GM19372 (cell line): ENCODE data around the gene CATSPERZ.
A peak's percentile ranks its signal among the peaks of the same experiment; 100 is the strongest.

Experiments used
- ATAC-seq: cut with Tn5 transposase; IDR thresholded peaks from one replicate; pipeline ENCODE4 v1.9.1; 2021; ENCODE audit warnings: mild to moderate bottlenecking, low read depth, moderate library complexity; ENCODE audit not compliant: unreplicated experiment

Gene CATSPERZ

GRCh38 chr11:64263021-64263946 lies 36.9 kb upstream of the CATSPERZ start:
- no peak for ATAC-seq

- ATAC-seq: no peak
These were observed 36.2 kb upstream of the CATSPERZ start for GRCh38 chr11:64263947-64264317.

GRCh38 chr11:64264371-64264852 lies 35.7 kb upstream of the CATSPERZ start:
- ATAC-seq: no peak

GRCh38 chr11:64265176-64266160 lies 34.7 kb upstream of the CATSPERZ start:
- ATAC-seq: no peak

GRCh38 chr11:64266339-64266738 lies 33.8 kb upstream of the CATSPERZ start:
- no peak for ATAC-seq

- no peak for ATAC-seq
These were observed 32.8 kb upstream of the CATSPERZ start for GRCh38 chr11:64267207-64267945.

GRCh38 chr11:64268025-64268892 lies 31.9 kb upstream of the CATSPERZ start:
- no peak for ATAC-seq

- peak; percentile 3 for ATAC-seq
These were observed 31.1 kb upstream of the CATSPERZ start for GRCh38 chr11:64268893-64269539.

- peak; percentile 64 for ATAC-seq
These were observed 30.5 kb upstream of the CATSPERZ start for GRCh38 chr11:64269540-64270220.

- ATAC-seq: no peak
These were observed 24.9 kb upstream of the CATSPERZ start for GRCh38 chr11:64275031-64275800.

GRCh38 chr11:64275841-64276240 lies 24.3 kb upstream of the CATSPERZ start:
- ATAC-seq: no peak

GRCh38 chr11:64276653-64277431 lies 23.3 kb upstream of the CATSPERZ start:
- ATAC-seq: no peak

- no peak for ATAC-seq
These were observed 21.5 kb upstream of the CATSPERZ start for GRCh38 chr11:64278576-64279190.

GRCh38 chr11:64281957-64282770 lies 18.0 kb upstream of the CATSPERZ start:
- no peak for ATAC-seq

- ATAC-seq: no peak
These were observed 17.1 kb upstream of the CATSPERZ start for GRCh38 chr11:64283092-64283491.
